ENCODE measurements around the gene DDC. TPM values are rescaled to one million over a fixed set of nuclear protein-coding genes. Genes with fewer than 3 reads are reported as not detected.

DDC gene
- polyA plus RNA-seq, 1 donor (not counting 4 experiments of a cell fraction or from before 2014, with no cell fraction given), result not detected

GRCh38 chr7:50557099-50557498 lies 8.1 kb downstream of the DDC start:
- FAIRE-seq (no peak), DNase-seq (ENCODE audit: low read depth, low spot score) (no peak)
- Histone ChIP-seq H3K27me3 (ENCODE audit: control insufficient read depth, extremely low read depth, insufficient read depth, low read length) (peaks cover 38% of the 10 kb centered on the region), H3K4me2 (ENCODE audit: control insufficient read depth, extremely low read depth, insufficient read depth, low read depth, low read length) (no peak overlapping the region), H3K9me3 (ENCODE audit: control insufficient read depth, low read depth, low read length) (no peaks in the 10 kb centered on the region), H3K9ac (ENCODE audit: control insufficient read depth, extremely low read depth, insufficient read depth, low read length) (no peak overlapping the region), H2AFZ (ENCODE audit: control insufficient read depth, low read length) (no peak overlapping the region), H3K36me3 (ENCODE audit: control insufficient read depth in 2 of 2, extremely low read depth in 1 of 2, insufficient read depth in 2 of 2, low read length in 2 of 2) (no peaks in the 10 kb centered on the region), H3K4me3 (ENCODE audit: control insufficient read depth in 2 of 3, extremely low read depth in 1 of 3, insufficient read depth in 2 of 3, low read depth in 1 of 3, low read length in 3 of 3) (no peak overlapping the region), H3K79me2 (ENCODE audit: control insufficient read depth, insufficient read depth, low read length) (no peaks in the 10 kb centered on the region), H3K9me1 (ENCODE audit: control insufficient read depth, extremely low read depth, insufficient read depth, low read length) (no peaks in the 10 kb centered on the region), H3K27ac (ENCODE audit: control insufficient read depth, insufficient read depth, low read length) (no peak overlapping the region), H4K20me1 (ENCODE audit: control insufficient read depth, extremely low read depth, insufficient read depth, low read length) (no peaks in the 10 kb centered on the region), H3K4me1 (ENCODE audit: control insufficient read depth, extremely low read depth, insufficient read depth, low read length) (no peaks in the 10 kb centered on the region)
- TF ChIP-seq EZH2 (IDR thresholded peaks at IDR 0.05; ENCODE audit: low read length), result no peak
- dilution Hi-C loops (cut with MboI; ENCODE audit: extremely low pct_ligation_motif_present, low sequenced_read_pairs), result no loop called here

DNA sequence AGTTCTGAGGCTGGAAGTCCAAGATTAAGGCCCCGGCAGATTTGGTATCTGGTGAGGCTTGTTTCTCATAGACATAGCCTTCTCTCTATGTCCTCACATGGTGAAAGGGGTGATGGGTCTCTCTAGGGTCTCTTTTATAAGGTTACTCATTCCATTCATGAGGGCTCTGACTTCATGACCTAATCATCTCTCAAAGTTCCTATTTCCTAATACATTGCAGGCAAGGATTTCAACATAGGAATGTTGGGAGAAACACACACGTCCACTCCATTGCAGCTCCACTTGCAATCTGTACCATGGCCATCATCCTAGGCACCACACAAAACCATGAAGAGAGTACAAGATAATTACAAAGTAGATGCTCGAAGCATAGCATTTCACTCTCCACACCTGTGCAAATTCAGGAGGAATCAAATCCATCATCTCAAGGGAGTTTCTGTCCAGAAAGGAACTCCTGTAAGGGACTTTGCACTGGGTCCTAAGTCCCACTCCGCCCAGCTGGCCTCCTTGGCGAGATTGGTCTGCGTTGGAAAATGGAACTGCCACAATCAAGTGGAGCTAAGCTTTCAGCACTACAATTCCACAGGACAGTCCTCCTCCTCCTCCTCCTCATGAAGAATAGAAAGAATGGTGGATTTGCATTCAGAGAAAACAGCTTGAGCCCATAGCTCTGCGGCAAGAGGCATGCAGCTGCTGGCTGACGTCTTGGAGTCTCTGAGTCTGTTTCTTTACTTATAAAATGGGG lies 8.8 kb downstream of the DDC start:
- Histone ChIP-seq H3K9me3 (ENCODE audit: control insufficient read depth, low read depth, low read length) (no peaks in the 10 kb centered on the region), H4K20me1 (ENCODE audit: control insufficient read depth, extremely low read depth, insufficient read depth, low read length) (no peaks in the 10 kb centered on the region), H3K27ac (ENCODE audit: control insufficient read depth, insufficient read depth, low read length) (no peak overlapping the region), H3K4me1 (ENCODE audit: control insufficient read depth, extremely low read depth, insufficient read depth, low read length) (no peaks in the 10 kb centered on the region), H3K9me1 (ENCODE audit: control insufficient read depth, extremely low read depth, insufficient read depth, low read length) (no peaks in the 10 kb centered on the region), H2AFZ (ENCODE audit: control insufficient read depth, low read length) (no peak overlapping the region), H3K4me2 (ENCODE audit: control insufficient read depth, extremely low read depth, insufficient read depth, low read depth, low read length) (no peak overlapping the region), H3K36me3 (ENCODE audit: control insufficient read depth in 2 of 2, extremely low read depth in 1 of 2, insufficient read depth in 2 of 2, low read length in 2 of 2) (no peaks in the 10 kb centered on the region), H3K4me3 (ENCODE audit: control insufficient read depth in 2 of 3, extremely low read depth in 1 of 3, insufficient read depth in 2 of 3, low read depth in 1 of 3, low read length in 3 of 3) (no peak overlapping the region), H3K79me2 (ENCODE audit: control insufficient read depth, insufficient read depth, low read length) (no peaks in the 10 kb centered on the region), H3K9ac (ENCODE audit: control insufficient read depth, extremely low read depth, insufficient read depth, low read length) (no peak overlapping the region), H3K27me3 (ENCODE audit: control insufficient read depth, extremely low read depth, insufficient read depth, low read length) (peaks cover 34% of the 10 kb centered on the region)
- FAIRE-seq (no peak), DNase-seq (ENCODE audit: low read depth, low spot score) (no peak)
- dilution Hi-C loops (cut with MboI; ENCODE audit: extremely low pct_ligation_motif_present, low sequenced_read_pairs), result no loop called here
- TF ChIP-seq EZH2 (IDR thresholded peaks at IDR 0.05; ENCODE audit: low read length), result no peak
- TF ChIP-seq CTCF (optimal IDR thresholded peaks at IDR 0.05 in 1 of 3, IDR thresholded peaks at IDR 0.05 in 1 of 3, conservative IDR thresholded peaks at IDR 0.05 in 1 of 3; ENCODE audit: extremely low read depth in 1 of 3, insufficient read depth in 2 of 3, low read length in 3 of 3), result no peak

All from keratinocyte (primary cell).